ENCODE results near the gene CYP4F3. TPM values are rescaled to one million over a fixed set of nuclear protein-coding genes. Genes with fewer than 3 reads are reported as not detected.

Gene CYP4F3
- total RNA-seq, 1 experiment from 2014 or later: not detected

DNA sequence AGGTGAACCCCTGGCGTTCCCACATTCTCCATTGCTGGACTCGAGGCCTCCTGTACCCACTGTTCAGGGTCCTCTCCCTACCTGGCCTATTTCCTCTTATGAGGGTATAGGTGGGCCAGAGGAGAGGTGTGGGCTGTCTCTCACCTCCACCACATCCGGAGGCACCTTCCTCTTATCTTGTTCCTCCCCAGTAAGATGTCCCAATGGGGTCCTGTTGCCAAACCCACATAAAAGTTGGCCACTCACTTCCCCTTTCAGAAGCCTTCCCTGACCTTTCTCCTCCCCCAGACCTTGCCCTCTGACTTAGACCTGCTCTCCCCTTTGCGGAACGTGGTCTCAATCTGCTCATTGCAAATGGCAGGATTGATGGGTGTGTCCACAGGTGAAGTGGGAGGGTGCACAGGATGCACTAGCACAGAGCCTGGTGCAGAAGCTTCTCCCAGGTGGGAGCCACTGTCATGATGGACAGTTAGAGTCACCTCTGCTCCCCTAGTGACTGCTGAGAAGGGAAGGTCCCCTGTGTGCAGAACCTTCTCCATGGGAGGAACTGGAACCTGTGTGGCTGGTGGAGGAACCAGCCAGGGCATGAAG is 1.3 kb downstream of the CYP4F3 start:
- Histone ChIP-seq H3K56ac (ENCODE audit: insufficient read length, low read depth, low read length) (no peak overlapping the region), H3K4me1 (ENCODE audit: insufficient read depth, low read length) (no peaks in the 10 kb centered on the region), H2BK20ac (ENCODE audit: low read depth, low read length, poor library complexity, severe bottlenecking) (no peak overlapping the region), H2AFZ (ENCODE audit: low read length) (no peak overlapping the region), H3K23ac (ENCODE audit: insufficient read length, low read depth, low read length) (no peak overlapping the region), H3K23me2 (ENCODE audit: insufficient read length, low read depth, low read length, poor library complexity, severe bottlenecking) (no peaks in the 10 kb centered on the region), H4K91ac (ENCODE audit: insufficient read length, low read depth, low read length) (no peak overlapping the region), H3K9ac (ENCODE audit: extremely low read depth, insufficient read length, low read length) (no peak overlapping the region), H4K8ac (replicated peaks; ENCODE audit: insufficient read length, low read depth, low read length) (no peak overlapping the region), H3K14ac (ENCODE audit: insufficient read depth, low read length) (no peak overlapping the region), H3K79me1 (ENCODE audit: insufficient read depth, low read depth, low read length, poor library complexity, severe bottlenecking) (no peaks in the 10 kb centered on the region), H4K20me1 (ENCODE audit: control insufficient read depth, insufficient read depth, insufficient read length) (no peaks in the 10 kb centered on the region), H2BK120ac (ENCODE audit: low read depth, low read length, poor library complexity, severe bottlenecking) (no peak overlapping the region), H3T11ph (ENCODE audit: low read length) (no peak overlapping the region), H3K4ac (ENCODE audit: low read depth, low read length) (no peak overlapping the region), H4K5ac (ENCODE audit: insufficient read length, low read depth, low read length) (no peak overlapping the region), H2BK12ac (ENCODE audit: insufficient read length, low read depth, low read length) (no peak overlapping the region), H2BK5ac (ENCODE audit: insufficient read length, low read length) (no peak overlapping the region), H3K27me3 (ENCODE audit: insufficient read depth, low read length) (no peaks in the 10 kb centered on the region), H3K27ac (ENCODE audit: insufficient read length, low read depth, low read length) (no peak overlapping the region), H3K18ac (ENCODE audit: insufficient read length, low read depth, low read length) (no peak overlapping the region), H3K79me2 (ENCODE audit: insufficient read depth, low read length) (no peaks in the 10 kb centered on the region), H2BK15ac (ENCODE audit: low read depth, low read length) (no peak overlapping the region), H3K9me3 (ENCODE audit: control insufficient read depth, low read depth, low read length) (peaks cover 94% of the 10 kb centered on the region), H3K4me2 (ENCODE audit: insufficient read depth, insufficient read length, low read length) (no peak overlapping the region), H2AK5ac (ENCODE audit: insufficient read length, low read length) (no peak overlapping the region)
- Mint-ChIP-seq H3K9me3 (peaks cover 91 to 98% of the 10 kb centered on the region in 2 experiments), H3K27me3 (ENCODE audit: low read depth) (peaks cover 6% of the 10 kb centered on the region), H3K27ac (no peak overlapping the region), H3K4me1 (no peaks in the 10 kb centered on the region), H3K36me3 (ENCODE audit: insufficient read depth in 1 of 3, low read depth in 3 of 3) (peaks cover 3 to 44% (median 9%) of the 10 kb centered on the region in 3 experiments; a peak in 6 of 7 replicates), H3K4me3 (no peak overlapping the region)
- no CpG with 5 or more reads among the region's 5 CpGs for WGBS (ENCODE audit: extremely low coverage, insufficient read length, low lambda C conversion rate)
- TF ChIP-seq, protein P1, sequence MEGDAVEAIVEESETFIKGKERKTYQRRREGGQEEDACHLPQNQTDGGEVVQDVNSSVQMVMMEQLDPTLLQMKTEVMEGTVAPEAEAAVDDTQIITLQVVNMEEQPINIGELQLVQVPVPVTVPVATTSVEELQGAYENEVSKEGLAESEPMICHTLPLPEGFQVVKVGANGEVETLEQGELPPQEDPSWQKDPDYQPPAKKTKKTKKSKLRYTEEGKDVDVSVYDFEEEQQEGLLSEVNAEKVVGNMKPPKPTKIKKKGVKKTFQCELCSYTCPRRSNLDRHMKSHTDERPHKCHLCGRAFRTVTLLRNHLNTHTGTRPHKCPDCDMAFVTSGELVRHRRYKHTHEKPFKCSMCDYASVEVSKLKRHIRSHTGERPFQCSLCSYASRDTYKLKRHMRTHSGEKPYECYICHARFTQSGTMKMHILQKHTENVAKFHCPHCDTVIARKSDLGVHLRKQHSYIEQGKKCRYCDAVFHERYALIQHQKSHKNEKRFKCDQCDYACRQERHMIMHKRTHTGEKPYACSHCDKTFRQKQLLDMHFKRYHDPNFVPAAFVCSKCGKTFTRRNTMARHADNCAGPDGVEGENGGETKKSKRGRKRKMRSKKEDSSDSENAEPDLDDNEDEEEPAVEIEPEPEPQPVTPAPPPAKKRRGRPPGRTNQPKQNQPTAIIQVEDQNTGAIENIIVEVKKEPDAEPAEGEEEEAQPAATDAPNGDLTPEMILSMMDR (conservative IDR thresholded peaks at IDR 0.05): no peak
- DNase-seq: no peak

Measured in H9 (cell line).